ENCODE results near the gene MAPKBP1.

DNA sequence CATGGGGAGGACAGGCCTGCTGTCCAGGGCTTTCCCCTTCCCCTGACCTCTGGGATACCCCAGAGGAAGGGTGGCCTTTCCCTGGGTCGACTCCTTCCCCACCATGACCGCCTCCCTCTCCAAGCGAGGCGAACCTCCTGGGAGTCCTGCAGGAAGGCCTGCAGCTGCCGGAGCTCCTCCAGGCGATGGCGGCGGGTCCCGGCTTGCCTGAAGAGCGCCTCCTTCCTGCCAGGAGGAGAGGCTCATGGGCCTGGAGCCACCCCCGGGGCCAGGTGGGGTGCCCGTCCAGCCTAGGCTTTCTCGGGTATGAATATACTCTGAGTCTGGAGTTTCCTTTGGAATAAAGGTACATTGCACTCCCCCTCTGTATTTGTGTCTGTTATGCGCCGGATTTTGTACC lies 84.5 kb downstream of the MAPKBP1 start:
- TF ChIP-seq CBX8 (IDR thresholded peaks at IDR 0.05) = no peak
- TF ChIP-seq, protein P1, sequence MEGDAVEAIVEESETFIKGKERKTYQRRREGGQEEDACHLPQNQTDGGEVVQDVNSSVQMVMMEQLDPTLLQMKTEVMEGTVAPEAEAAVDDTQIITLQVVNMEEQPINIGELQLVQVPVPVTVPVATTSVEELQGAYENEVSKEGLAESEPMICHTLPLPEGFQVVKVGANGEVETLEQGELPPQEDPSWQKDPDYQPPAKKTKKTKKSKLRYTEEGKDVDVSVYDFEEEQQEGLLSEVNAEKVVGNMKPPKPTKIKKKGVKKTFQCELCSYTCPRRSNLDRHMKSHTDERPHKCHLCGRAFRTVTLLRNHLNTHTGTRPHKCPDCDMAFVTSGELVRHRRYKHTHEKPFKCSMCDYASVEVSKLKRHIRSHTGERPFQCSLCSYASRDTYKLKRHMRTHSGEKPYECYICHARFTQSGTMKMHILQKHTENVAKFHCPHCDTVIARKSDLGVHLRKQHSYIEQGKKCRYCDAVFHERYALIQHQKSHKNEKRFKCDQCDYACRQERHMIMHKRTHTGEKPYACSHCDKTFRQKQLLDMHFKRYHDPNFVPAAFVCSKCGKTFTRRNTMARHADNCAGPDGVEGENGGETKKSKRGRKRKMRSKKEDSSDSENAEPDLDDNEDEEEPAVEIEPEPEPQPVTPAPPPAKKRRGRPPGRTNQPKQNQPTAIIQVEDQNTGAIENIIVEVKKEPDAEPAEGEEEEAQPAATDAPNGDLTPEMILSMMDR (IDR thresholded peaks at IDR 0.05) = no peak
- no peak for TF ChIP-seq POLR2A (IDR thresholded peaks at IDR 0.05; ENCODE audit: low read length)
- TF ChIP-seq KDM1A (IDR thresholded peaks at IDR 0.05; ENCODE audit: low read depth) = no peak
- TF ChIP-seq, protein P2, sequence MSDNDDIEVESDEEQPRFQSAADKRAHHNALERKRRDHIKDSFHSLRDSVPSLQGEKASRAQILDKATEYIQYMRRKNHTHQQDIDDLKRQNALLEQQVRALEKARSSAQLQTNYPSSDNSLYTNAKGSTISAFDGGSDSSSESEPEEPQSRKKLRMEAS (IDR thresholded peaks at IDR 0.05) = no peak
- TF ChIP-seq BHLHE40 (IDR thresholded peaks at IDR 0.05; ENCODE audit: low read depth, low read length) = no peak
- TF ChIP-seq PBX3 (IDR thresholded peaks at IDR 0.05) = no peak
- no peak for TF ChIP-seq NFE2L2 (conservative IDR thresholded peaks at IDR 0.05; ENCODE audit: low read length)
- no peak for TF ChIP-seq MAFK (IDR thresholded peaks at IDR 0.05; ENCODE audit: partially characterized antibody)
- no peak for TF ChIP-seq CEBPB (IDR thresholded peaks at IDR 0.05)
- TF ChIP-seq RFX5 (IDR thresholded peaks at IDR 0.05) = no peak

Data from A549 (cell line).